T47D (cell line): Measurements from ENCODE around the gene MOCOS.

ENCODE experiments used
- DNase-seq, 2 experiments: peaks; one replicate each; pipeline versions ENCODE4 v3.0.0 to v3.0.0-alpha.2; 2011 to 2012; ENCODE audit warnings: low read depth in 1 of 2, low spot score in 1 of 2
- JUND ChIP-seq: IDR thresholded peaks from 2 replicates; pipeline ENCODE4 v1.6.1; 2012; ENCODE audit warnings: low read depth
- in situ Hi-C: cut with HindIII; loops from 2 replicates; pipeline ENCODE4 v1.10.0; 2016; ENCODE audit warnings: low sequenced_read_pairs, low pct_unique_long_range_greater_than_20kb

MOCOS gene

DNA sequence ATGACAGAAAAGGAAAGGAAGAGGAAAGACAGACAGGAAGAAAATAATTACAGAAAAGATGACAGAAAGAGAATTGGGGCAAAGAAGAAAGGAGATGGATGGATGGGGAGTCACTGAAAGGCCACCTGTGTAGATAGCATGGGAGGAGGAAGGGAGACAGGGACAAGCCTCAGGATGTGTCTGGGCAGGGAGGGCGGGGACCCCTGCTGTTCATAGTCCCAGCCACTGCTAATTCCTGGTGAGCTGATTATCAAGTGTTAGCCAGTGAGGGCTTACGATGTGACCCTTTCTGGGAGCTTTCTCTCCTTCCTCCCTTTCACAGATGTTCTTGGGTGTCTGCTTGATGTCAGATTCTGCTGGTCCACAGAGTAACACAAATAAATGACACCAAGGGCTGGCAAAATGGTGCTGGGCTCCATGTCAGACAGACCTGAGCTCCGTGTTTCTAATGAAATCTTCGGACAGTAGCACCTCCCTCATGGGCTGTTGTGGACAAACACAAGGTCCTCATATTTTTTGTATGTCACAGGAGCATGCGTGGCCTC, 123.8 kb downstream of the MOCOS start:
- in situ Hi-C loops, result no loop called here
- no peak for TF ChIP-seq JUND
- no peak for DNase-seq

DNA sequence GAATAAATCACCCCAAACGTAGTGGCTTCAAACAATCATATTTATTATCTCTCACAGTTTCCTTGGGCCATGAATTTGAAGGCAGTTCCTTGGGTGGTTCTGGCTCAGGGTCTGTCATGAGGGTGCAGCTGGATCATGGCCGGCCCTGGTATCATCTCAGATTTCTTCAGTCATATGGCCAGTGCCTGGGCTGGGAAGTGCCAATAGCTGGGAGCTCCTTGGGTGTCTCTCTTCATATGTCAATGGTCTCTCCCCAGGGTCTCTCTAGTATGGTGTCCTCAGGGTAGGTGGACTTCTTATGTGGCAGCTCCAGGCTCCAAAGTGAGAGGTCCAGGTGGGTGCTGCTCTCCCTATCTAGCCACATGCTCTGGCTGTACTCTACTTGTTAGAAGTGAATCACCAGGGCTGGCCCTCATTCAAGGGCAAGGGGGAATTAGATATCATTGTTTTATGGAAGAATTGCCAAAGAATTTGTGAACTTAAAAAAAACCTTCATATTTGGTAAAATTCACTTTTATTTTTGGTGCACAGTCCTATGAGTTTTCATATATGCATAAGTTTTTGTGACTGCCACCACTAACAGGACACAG, 125.6 kb downstream of the MOCOS start:
- DNase-seq, result no peak
- TF ChIP-seq JUND, result no peak
- in situ Hi-C loops, result no loop called here

DNA sequence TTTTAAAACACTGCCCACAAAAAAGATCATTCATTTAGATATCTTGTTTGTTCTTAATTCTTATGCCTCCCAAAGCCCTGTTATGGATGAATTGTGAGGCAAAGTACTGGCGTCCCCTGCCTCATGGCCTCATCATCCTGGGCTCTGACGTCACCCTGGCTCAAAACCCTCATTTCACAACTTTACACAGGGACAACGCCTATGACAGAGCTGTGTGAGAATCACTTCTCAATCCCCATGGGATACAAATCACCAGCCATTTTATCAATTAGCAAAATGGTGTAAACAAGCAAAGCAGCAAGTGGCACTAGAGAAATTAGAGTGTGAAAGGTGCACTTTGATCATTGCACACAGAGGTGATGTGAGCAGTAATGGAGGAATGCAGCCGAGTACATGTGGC, 126.8 kb downstream of the MOCOS start:
- TF ChIP-seq JUND, result no peak
- DNase-seq, result no peak
- in situ Hi-C loops, result no loop called here

DNA sequence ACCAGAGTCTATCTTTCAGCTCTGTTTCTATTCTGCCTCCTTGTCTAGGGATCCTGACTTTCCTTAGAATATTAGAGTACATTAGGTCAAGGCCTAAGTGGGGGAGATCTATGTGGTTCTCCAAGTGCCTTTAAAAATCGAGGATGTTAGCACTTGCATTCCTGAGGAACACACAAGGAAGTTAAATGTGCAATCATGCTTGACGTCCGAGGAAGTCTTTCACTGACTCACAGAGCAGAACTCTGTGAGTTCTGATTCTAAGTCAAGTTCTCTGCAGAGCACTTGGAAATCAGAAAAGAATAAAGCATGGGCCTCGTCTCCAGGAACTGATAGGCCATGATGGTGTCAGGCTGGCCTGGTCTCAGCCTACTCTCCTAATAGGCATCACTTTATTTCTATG, 127.5 kb downstream of the MOCOS start:
- no peak for DNase-seq
- in situ Hi-C loops, result no loop called here
- TF ChIP-seq JUND, result no peak

DNA sequence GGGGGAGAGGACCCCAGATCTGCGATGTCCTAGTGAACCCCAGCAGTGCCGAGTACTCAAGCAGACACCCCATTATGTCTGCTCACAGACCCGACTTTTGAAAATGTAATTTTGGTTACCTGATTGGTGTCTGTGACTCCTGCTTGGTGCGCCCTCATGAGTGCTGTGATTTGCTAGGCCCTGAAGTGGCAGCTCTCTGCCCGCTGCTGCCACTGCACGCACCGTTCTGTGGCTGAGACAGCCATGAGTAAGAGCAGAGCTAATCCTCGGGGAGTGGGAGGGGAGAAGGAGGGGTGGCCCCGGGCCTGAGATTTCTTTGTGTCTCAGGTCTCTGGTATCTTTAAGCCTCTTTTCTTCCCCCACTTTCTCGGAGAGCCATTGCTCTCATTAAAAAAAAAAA, 128.4 kb downstream of the MOCOS start:
- DNase-seq, result no peak
- in situ Hi-C loops, result no loop called here
- TF ChIP-seq JUND, result no peak

DNA sequence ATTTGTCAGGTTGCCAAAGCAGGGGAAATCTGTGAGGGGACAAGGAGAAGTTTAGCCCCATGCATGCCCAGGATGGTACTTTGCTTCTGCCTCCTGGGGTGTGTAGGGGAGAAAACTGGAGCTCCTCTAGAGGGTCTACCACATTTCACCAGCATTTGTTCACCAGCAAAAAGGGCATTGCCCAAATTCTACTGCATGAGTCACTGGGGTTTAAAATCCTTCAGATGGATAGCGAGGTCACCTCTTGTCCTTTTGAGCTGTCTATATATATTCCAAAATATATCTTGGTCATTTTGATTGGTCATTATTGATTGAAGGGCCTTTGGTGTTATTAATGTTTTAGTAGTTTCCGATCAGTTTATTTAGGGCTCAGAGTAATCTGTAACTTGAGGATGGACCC, 128.9 kb downstream of the MOCOS start:
- in situ Hi-C loops, result no loop called here
- no peak for TF ChIP-seq JUND
- DNase-seq, result no peak
